ENCODE results near the gene SLC30A4.
"Not testable (repeated sequence)": the region's sequence is repeated elsewhere in the genome, so short reads cannot be mapped to it uniquely, and the experiment has no call there.

Gene SLC30A4

GRCh38 chr15:45522328-45523165, at the start of gene SLC30A4:
SLC30A4 (minus strand) TSS chr15:45522755; CDS start chr15:45522354, 401 bp downstream.
- DNase-seq: no peak

GRCh38 chr15:45555934-45556608, 33.5 kb upstream of the SLC30A4 start:
- DNase-seq: no peak

GRCh38 chr15:45551676-45552075, 29.1 kb upstream of the SLC30A4 start:
- DNase-seq: no peak

- DNase-seq: no peak
Measured at GRCh38 chr15:45550436-45550835, 27.9 kb upstream of the SLC30A4 start.

- no peak for DNase-seq
Measured at GRCh38 chr15:45549541-45550220, 27.1 kb upstream of the SLC30A4 start.

GRCh38 chr15:45548753-45549520, 26.4 kb upstream of the SLC30A4 start:
- DNase-seq: no peak

GRCh38 chr15:45546789-45547188, 24.2 kb upstream of the SLC30A4 start:
- no peak for DNase-seq

- no peak for DNase-seq
Measured at GRCh38 chr15:45544266-45545023, 21.9 kb upstream of the SLC30A4 start.

GRCh38 chr15:45543051-45543450, 20.5 kb upstream of the SLC30A4 start:
- no peak for DNase-seq

GRCh38 chr15:45540531-45540930, 18.0 kb upstream of the SLC30A4 start:
- no peak for DNase-seq

GRCh38 chr15:45539680-45540079, 17.1 kb upstream of the SLC30A4 start:
- no peak for DNase-seq

- DNase-seq: no peak
Measured at GRCh38 chr15:45536934-45537333, 14.4 kb upstream of the SLC30A4 start.

GRCh38 chr15:45535486-45536042, 13.0 kb upstream of the SLC30A4 start:
- DNase-seq: no peak

GRCh38 chr15:45534821-45535220, 12.3 kb upstream of the SLC30A4 start:
- no peak for DNase-seq

GRCh38 chr15:45532892-45533291, 10.3 kb upstream of the SLC30A4 start:
- DNase-seq: not testable (repeated sequence)

GRCh38 chr15:45529613-45530012, 7.1 kb upstream of the SLC30A4 start:
- no peak for DNase-seq

- DNase-seq: no peak
Measured at GRCh38 chr15:45527086-45527485, 4.5 kb upstream of the SLC30A4 start.

GRCh38 chr15:45523166-45523460, 558 bp upstream of the SLC30A4 start:
- DNase-seq: no peak

- no peak for DNase-seq
Measured at GRCh38 chr15:45521596-45522327, 793 bp downstream of the SLC30A4 start.

- no peak for DNase-seq
Measured at GRCh38 chr15:45510758-45511280, 11.7 kb downstream of the SLC30A4 start.

- DNase-seq: not testable (repeated sequence)
Measured at GRCh38 chr15:45507143-45507542, 15.4 kb downstream of the SLC30A4 start.
